Measurements from ENCODE around the gene DDX5.

Gene DDX5

DNA sequence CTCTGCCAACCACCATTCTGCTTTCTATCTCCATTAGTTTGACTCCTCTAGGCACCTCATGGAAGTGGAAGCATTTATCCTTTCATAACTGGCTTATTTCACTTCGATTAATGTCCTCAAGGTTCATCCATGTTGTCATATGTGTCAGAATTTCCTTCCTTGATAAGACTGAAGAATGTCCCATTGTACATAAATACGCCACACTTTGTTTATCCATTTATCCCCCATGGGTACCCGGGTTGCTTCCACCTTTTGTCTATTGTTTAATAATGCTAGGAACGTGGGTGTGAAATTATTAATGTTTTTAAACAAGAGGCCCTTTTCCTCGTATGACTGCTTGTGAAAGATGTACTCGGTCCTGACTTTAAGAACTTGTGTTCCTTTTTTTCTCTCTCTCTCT, 44.3 kb downstream of the DDX5 start (continued):
- TF ChIP-seq, protein P1, sequence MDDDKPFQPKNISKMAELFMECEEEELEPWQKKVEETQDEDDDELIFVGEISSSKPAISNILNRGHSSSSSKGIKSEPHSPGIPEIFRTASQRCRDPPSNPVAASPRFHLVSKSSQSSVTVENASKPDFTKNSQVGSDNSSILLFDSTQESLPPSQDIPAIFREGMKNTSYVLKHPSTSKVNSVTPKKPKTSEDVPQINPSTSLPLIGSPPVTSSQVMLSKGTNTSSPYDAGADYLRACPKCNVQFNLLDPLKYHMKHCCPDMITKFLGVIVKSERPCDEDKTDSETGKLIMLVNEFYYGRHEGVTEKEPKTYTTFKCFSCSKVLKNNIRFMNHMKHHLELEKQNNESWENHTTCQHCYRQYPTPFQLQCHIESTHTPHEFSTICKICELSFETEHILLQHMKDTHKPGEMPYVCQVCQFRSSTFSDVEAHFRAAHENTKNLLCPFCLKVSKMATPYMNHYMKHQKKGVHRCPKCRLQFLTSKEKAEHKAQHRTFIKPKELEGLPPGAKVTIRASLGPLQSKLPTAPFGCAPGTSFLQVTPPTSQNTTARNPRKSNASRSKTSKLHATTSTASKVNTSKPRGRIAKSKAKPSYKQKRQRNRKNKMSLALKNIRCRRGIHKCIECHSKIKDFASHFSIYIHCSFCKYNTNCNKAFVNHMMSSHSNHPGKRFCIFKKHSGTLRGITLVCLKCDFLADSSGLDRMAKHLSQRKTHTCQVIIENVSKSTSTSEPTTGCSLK (tag by site-specific recombination; IDR thresholded peaks at IDR 0.05), result no peak

DNA sequence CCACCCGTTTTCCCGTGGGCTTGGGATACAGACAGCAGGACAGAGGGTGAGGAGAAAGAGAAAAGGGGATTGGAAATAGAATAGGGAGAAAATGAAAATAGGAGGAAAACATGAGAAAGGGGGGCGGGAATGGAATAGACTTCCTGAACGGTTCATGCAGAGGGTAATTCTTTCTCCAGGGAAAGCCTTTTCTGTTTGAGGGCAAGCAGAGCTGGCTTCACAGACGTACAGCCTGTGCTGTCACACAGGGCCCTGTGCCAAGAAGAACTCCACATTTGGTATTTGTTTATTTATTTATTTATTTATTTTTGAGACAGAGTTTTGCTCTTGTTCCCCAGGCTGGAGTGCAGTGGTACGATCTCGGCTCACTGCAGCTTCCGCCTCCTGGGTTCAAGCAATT, 45.1 kb downstream of the DDX5 start:
- Histone ChIP-seq H3K27ac (ENCODE audit: extremely low read depth, low read depth, low read length) (no peak overlapping the region), H3K4me1 (ENCODE audit: control insufficient read depth, insufficient read depth, low read length) (no peaks in the 10 kb centered on the region), H3K36me3 (ENCODE audit: control insufficient read depth in 2 of 2, insufficient read depth in 1 of 2, low read length in 2 of 2) (no peaks in the 10 kb centered on the region), H3K9me3 (ENCODE audit: control insufficient read depth, insufficient read depth, low read depth, low read length) (no peaks in the 10 kb centered on the region), H3K4me3 (ENCODE audit: low read depth, low read length) (no peak overlapping the region)
- POLR2A ChIA-PET, result no interaction called here
- TF ChIP-seq ZNF791 (tag by site-specific recombination; IDR thresholded peaks at IDR 0.05), result no peak
- TF ChIP-seq ZNF266 (tag by site-specific recombination; IDR thresholded peaks at IDR 0.05; ENCODE audit: low read depth), result no peak
- no peak for TF ChIP-seq ZNF239 (tag by site-specific recombination; IDR thresholded peaks at IDR 0.05)
- TF ChIP-seq TSHZ1 (tag by site-specific recombination; IDR thresholded peaks at IDR 0.05; ENCODE audit: borderline replicate concordance), result no peak
- TF ChIP-seq ZNF202 (tag by site-specific recombination; IDR thresholded peaks at IDR 0.05; ENCODE audit: borderline replicate concordance), result no peak
- no peak for TF ChIP-seq PRDM6 (tag by site-specific recombination; IDR thresholded peaks at IDR 0.05)
- no peak for TF ChIP-seq ZNF660 (tag by site-specific recombination; IDR thresholded peaks at IDR 0.05)
- TF ChIP-seq, protein P2, sequence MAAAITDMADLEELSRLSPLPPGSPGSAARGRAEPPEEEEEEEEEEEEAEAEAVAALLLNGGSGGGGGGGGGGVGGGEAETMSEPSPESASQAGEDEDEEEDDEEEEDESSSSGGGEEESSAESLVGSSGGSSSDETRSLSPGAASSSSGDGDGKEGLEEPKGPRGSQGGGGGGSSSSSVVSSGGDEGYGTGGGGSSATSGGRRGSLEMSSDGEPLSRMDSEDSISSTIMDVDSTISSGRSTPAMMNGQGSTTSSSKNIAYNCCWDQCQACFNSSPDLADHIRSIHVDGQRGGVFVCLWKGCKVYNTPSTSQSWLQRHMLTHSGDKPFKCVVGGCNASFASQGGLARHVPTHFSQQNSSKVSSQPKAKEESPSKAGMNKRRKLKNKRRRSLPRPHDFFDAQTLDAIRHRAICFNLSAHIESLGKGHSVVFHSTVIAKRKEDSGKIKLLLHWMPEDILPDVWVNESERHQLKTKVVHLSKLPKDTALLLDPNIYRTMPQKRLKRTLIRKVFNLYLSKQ (tag by site-specific recombination; IDR thresholded peaks at IDR 0.05; ENCODE audit: borderline replicate concordance), result no peak
- no peak for TF ChIP-seq SP2 (tag by site-specific recombination; IDR thresholded peaks at IDR 0.05)
- TF ChIP-seq, protein P3, sequence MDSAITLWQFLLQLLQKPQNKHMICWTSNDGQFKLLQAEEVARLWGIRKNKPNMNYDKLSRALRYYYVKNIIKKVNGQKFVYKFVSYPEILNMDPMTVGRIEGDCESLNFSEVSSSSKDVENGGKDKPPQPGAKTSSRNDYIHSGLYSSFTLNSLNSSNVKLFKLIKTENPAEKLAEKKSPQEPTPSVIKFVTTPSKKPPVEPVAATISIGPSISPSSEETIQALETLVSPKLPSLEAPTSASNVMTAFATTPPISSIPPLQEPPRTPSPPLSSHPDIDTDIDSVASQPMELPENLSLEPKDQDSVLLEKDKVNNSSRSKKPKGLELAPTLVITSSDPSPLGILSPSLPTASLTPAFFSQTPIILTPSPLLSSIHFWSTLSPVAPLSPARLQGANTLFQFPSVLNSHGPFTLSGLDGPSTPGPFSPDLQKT (IDR thresholded peaks at IDR 0.05; ENCODE audit: borderline replicate concordance, low read depth, low read length), result no peak
- TF ChIP-seq OVOL3 (tag by site-specific recombination; IDR thresholded peaks at IDR 0.05), result no peak
- no peak for TF ChIP-seq SCRT1 (tag by site-specific recombination; IDR thresholded peaks at IDR 0.05; ENCODE audit: borderline replicate concordance)
- TF ChIP-seq ZNF394 (tag by site-specific recombination; IDR thresholded peaks at IDR 0.05; ENCODE audit: borderline replicate concordance), result no peak
- TF ChIP-seq ZNF747 (tag by site-specific recombination; IDR thresholded peaks at IDR 0.05), result no peak
- TF ChIP-seq ZNF561 (tag by site-specific recombination; IDR thresholded peaks at IDR 0.05; ENCODE audit: borderline replicate concordance), result no peak
- no peak for TF ChIP-seq ZNF2 (tag by site-specific recombination; IDR thresholded peaks at IDR 0.05)
- no peak for TF ChIP-seq ZNF558 (tag by site-specific recombination; IDR thresholded peaks at IDR 0.05)
- TF ChIP-seq, protein P4, sequence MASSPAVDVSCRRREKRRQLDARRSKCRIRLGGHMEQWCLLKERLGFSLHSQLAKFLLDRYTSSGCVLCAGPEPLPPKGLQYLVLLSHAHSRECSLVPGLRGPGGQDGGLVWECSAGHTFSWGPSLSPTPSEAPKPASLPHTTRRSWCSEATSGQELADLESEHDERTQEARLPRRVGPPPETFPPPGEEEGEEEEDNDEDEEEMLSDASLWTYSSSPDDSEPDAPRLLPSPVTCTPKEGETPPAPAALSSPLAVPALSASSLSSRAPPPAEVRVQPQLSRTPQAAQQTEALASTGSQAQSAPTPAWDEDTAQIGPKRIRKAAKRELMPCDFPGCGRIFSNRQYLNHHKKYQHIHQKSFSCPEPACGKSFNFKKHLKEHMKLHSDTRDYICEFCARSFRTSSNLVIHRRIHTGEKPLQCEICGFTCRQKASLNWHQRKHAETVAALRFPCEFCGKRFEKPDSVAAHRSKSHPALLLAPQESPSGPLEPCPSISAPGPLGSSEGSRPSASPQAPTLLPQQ (tag by site-specific recombination; IDR thresholded peaks at IDR 0.05), result no peak
- no peak for TF ChIP-seq ZBTB48 (tag by site-specific recombination; IDR thresholded peaks at IDR 0.05)
- CTCF ChIA-PET, result no interaction called here
